MM.1S (cell line): ENCODE measurements around the gene GNPAT.

Source experiments
- DNase-seq: peaks from one replicate; pipeline ENCODE4 v3.0.0-alpha.2; 2015
- H2AFZ ChIP-seq: fragments of 300-600 bp; sonication (generic); 2 replicates; pipeline ENCODE4 v1.6.0; 2016; ENCODE audit warnings: antibody characterized with exemption, low read length
- H3F3A ChIP-seq: fragments of 300-600 bp; sonication (generic); 2 replicates; pipeline ENCODE4 v1.6.1; 2016; ENCODE audit warnings: mild to moderate bottlenecking, antibody characterized with exemption, low read length, moderate library complexity, mixed read lengths; ENCODE audit not compliant: insufficient read depth
- H3K27ac ChIP-seq: fragments of 300-600 bp; sonication (generic); 2 replicates; pipeline ENCODE4 v1.5.1; 2016; ENCODE audit warnings: mild to moderate bottlenecking, low read length
- H3K27me3 ChIP-seq: fragments of 300-600 bp; sonication (generic); replicated peaks from 2 replicates; pipeline ENCODE4 v1.6.0; 2016; ENCODE audit warnings: low read length; ENCODE audit not compliant: insufficient read depth
- H3K36me3 ChIP-seq: fragments of 300-600 bp; sonication (generic); replicated peaks from 2 replicates; pipeline ENCODE4 v1.6.1; 2016; ENCODE audit warnings: mild to moderate bottlenecking, low read length, mixed read lengths; ENCODE audit not compliant: insufficient read depth
- H3K4me1 ChIP-seq: fragments of 300-600 bp; sonication (generic); 2 replicates; pipeline ENCODE4 v1.6.1; 2016; ENCODE audit warnings: low read length, mixed read lengths
- H3K4me2 ChIP-seq: fragments of 300-600 bp; sonication (generic); 2 replicates; pipeline ENCODE4 v1.6.0; 2016; ENCODE audit warnings: low read depth, low read length
- H3K4me3 ChIP-seq: fragments of 300-600 bp; sonication (generic); 2 replicates; pipeline ENCODE4 v1.5.1; 2016; ENCODE audit warnings: low read length, mixed read lengths
- H3K79me2 ChIP-seq: fragments of 300-600 bp; sonication (generic); 2 replicates; pipeline ENCODE4 v1.6.1; 2016; ENCODE audit warnings: mixed run types, low read length, mixed read lengths
- H3K9ac ChIP-seq: fragments of 300-600 bp; sonication (generic); 2 replicates; pipeline ENCODE4 v1.6.1; 2016; ENCODE audit warnings: low read length, mixed read lengths
- H3K9me2 ChIP-seq: fragments of 300-600 bp; sonication (generic); replicated peaks from 2 replicates; pipeline ENCODE4 v1.6.1; 2016; ENCODE audit warnings: mild to moderate bottlenecking, low read length, mixed read lengths; ENCODE audit not compliant: insufficient read depth
- H3K9me3 ChIP-seq: fragments of 300-600 bp; sonication (generic); replicated peaks from 2 replicates; pipeline ENCODE4 v1.6.1; 2016; ENCODE audit warnings: mild to moderate bottlenecking, low read length, mixed read lengths; ENCODE audit not compliant: insufficient read depth
- H4K20me1 ChIP-seq: fragments of 300-600 bp; sonication (generic); 2 replicates; pipeline ENCODE4 v1.6.1; 2016; ENCODE audit warnings: mild to moderate bottlenecking, low read length, moderate library complexity, mixed read lengths; ENCODE audit not compliant: insufficient read depth
- CTCF ChIP-seq: fragments of 300-600 bp; sonication (generic); IDR thresholded peaks from 2 replicates; pipeline ENCODE4 v1.5.1; 2016; ENCODE audit warnings: antibody characterized with exemption, low read length, mixed read lengths
- EZH2 ChIP-seq: fragments of 300-600 bp; sonication (generic); optimal IDR thresholded peaks from 2 replicates; pipeline ENCODE3; 2017; ENCODE audit warnings: low read depth, mild to moderate bottlenecking, antibody characterized with exemption, low read length, mixed read lengths
- EZH2phosphoT487 ChIP-seq: fragments of 300-600 bp; sonication (generic); IDR thresholded peaks from 2 replicates; pipeline ENCODE4 v1.6.1; 2018; ENCODE audit warnings: antibody characterized with exemption, low read length

The GNPAT gene

GRCh38 chr1:231206856-231207255 lies 34.2 kb upstream of the GNPAT start:
- Histone ChIP-seq H3K4me2 (no peak overlapping the region), H3K9ac (no peak overlapping the region), H3K9me2 (no peaks in the 10 kb centered on the region), H3K36me3 (no peaks in the 10 kb centered on the region), H3K27me3 (no peaks in the 10 kb centered on the region), H3F3A (peaks cover 4% of the 10 kb centered on the region; the same call in 1 of the 2 replicates), H3K79me2 (no peaks in the 10 kb centered on the region), H3K4me1 (peaks cover 3% of the 10 kb centered on the region; the same call in 1 of the 2 replicates), H2AFZ (no peak overlapping the region), H3K9me3 (no peaks in the 10 kb centered on the region), H4K20me1 (no peaks in the 10 kb centered on the region), H3K4me3 (no peak overlapping the region), H3K27ac (no peak overlapping the region)
- DNase-seq: no peak
- no peak for TF ChIP-seq EZH2phosphoT487
- TF ChIP-seq EZH2: no peak
- no peak for TF ChIP-seq CTCF

- H2AFZ ChIP-seq: no peak overlapping the region
- H3K9ac ChIP-seq: no peak overlapping the region
- no peak overlapping the region for H3K27ac ChIP-seq
- H3K36me3 ChIP-seq: no peaks in the 10 kb centered on the region
- peaks cover 4% of the 10 kb centered on the region; the same call in 1 of the 2 replicates for H3F3A ChIP-seq
- H4K20me1 ChIP-seq: no peaks in the 10 kb centered on the region
- no peaks in the 10 kb centered on the region for H3K9me3 ChIP-seq
- H3K4me2 ChIP-seq: no peak overlapping the region
- no peak for DNase-seq
- no peak for TF ChIP-seq CTCF
- TF ChIP-seq EZH2phosphoT487: no peak
- TF ChIP-seq EZH2: no peak
- H3K4me3 ChIP-seq: no peak overlapping the region
- H3K79me2 ChIP-seq: no peaks in the 10 kb centered on the region
- no peaks in the 10 kb centered on the region for H3K27me3 ChIP-seq
- H3K9me2 ChIP-seq: no peaks in the 10 kb centered on the region
- peaks cover 3% of the 10 kb centered on the region; the same call in 1 of the 2 replicates for H3K4me1 ChIP-seq
Observed at GRCh38 chr1:231207437-231207836, 33.6 kb upstream of the GNPAT start.

GRCh38 chr1:231208980-231209379 lies 32.0 kb upstream of the GNPAT start:
- no peaks in the 10 kb centered on the region for H3K79me2 ChIP-seq
- H3K4me2 ChIP-seq: no peak overlapping the region
- no peak overlapping the region for H3K9ac ChIP-seq
- H3K4me1 ChIP-seq: peaks cover 3% of the 10 kb centered on the region; the same call in 1 of the 2 replicates
- no peak overlapping the region for H2AFZ ChIP-seq
- H3K4me3 ChIP-seq: no peak overlapping the region
- H4K20me1 ChIP-seq: no peaks in the 10 kb centered on the region
- H3K9me2 ChIP-seq: no peaks in the 10 kb centered on the region
- peaks cover 4% of the 10 kb centered on the region; the same call in 1 of the 2 replicates for H3F3A ChIP-seq
- H3K9me3 ChIP-seq: no peaks in the 10 kb centered on the region
- no peak for DNase-seq
- TF ChIP-seq CTCF (no peak), EZH2phosphoT487 (no peak), EZH2 (no peak)
- H3K27ac ChIP-seq: no peak overlapping the region
- no peaks in the 10 kb centered on the region for H3K36me3 ChIP-seq
- no peaks in the 10 kb centered on the region for H3K27me3 ChIP-seq
